HS-5 (cell line): ENCODE data around the gene OR6C4.
"Not testable (repeated sequence)": the region's sequence is repeated elsewhere in the genome, so short reads cannot be mapped to it uniquely, and the experiment has no call there.

Experiments
- DNase-seq: peaks from one replicate; pipeline ENCODE4 v3.0.0-alpha.2; 2012; ENCODE audit warnings: low read depth

OR6C4 gene

GRCh38 chr12:55549302-55549701 lies at the start of gene OR6C4:
OR6C4 (plus strand) TSS chr12:55549602; CDS start chr12:55551227, 1,625 bp downstream.
- no peak for DNase-seq

- no peak for DNase-seq
Measured at GRCh38 chr12:55499810-55500252, 49.6 kb upstream of the OR6C4 start.

GRCh38 chr12:55501601-55502000 lies 47.8 kb upstream of the OR6C4 start:
- no peak for DNase-seq

- no peak for DNase-seq
Measured at GRCh38 chr12:55515696-55516095, 33.7 kb upstream of the OR6C4 start.

- no peak for DNase-seq
Measured at GRCh38 chr12:55516391-55516790, 33.0 kb upstream of the OR6C4 start.

- not testable (repeated sequence) for DNase-seq
Measured at GRCh38 chr12:55548235-55548634, 1.2 kb upstream of the OR6C4 start.

GRCh38 chr12:55548756-55549155 lies 646 bp upstream of the OR6C4 start:
- no peak for DNase-seq

GRCh38 chr12:55554296-55554695 lies 4.9 kb downstream of the OR6C4 start:
- no peak for DNase-seq

- not testable (repeated sequence) for DNase-seq
Measured at GRCh38 chr12:55570060-55570459, 20.7 kb downstream of the OR6C4 start.

- DNase-seq, result not testable (repeated sequence)
Measured at GRCh38 chr12:55570689-55571088, 21.3 kb downstream of the OR6C4 start.

GRCh38 chr12:55572168-55572567 lies 22.8 kb downstream of the OR6C4 start, which contains the start of gene OR2AP1:
OR2AP1 (plus strand) TSS chr12:55572468; CDS start chr12:55574415, 1,947 bp downstream.
- DNase-seq, result no peak

- DNase-seq, result no peak
Measured at GRCh38 chr12:55582066-55582465, 32.7 kb downstream of the OR6C4 start.

GRCh38 chr12:55585817-55586216 lies 36.4 kb downstream of the OR6C4 start:
- DNase-seq, result no peak

- not testable (repeated sequence) for DNase-seq
Measured at GRCh38 chr12:55590152-55590551, 40.8 kb downstream of the OR6C4 start.
